Measurements from ENCODE around the gene GRHL1. TPM values are rescaled to one million over a fixed set of nuclear protein-coding genes. Genes with fewer than 3 reads are reported as not detected.
A peak's percentile ranks its signal among the peaks of the same experiment; 100 is the strongest.

Gene GRHL1
- total RNA-seq, 1 experiment from 2014 or later, result 10.3 TPM

- POLR2A ChIA-PET (ENCODE audit: unreplicated experiment), result interaction anchor here (0.6 kb wide), 1 partner anchor 177 kb away, joined by 3 read pairs; no protein-coding TSS in a partner anchor
- H3K9me2 ChIP-seq (replicated peaks; ENCODE audit: low read length), result no peaks in the 10 kb centered on the region
- CTCF ChIA-PET, result no interaction called here
- H3K4me3 ChIP-seq (ENCODE audit: low read length), result no peak overlapping the region
- H4K20me1 ChIP-seq (ENCODE audit: low read length), result no peaks in the 10 kb centered on the region
- H3K27ac ChIP-seq (ENCODE audit: low read length), result no peak overlapping the region
- no peak for TF ChIP-seq EZH2 (IDR thresholded peaks at IDR 0.05; ENCODE audit: low read length, unreplicated experiment)
- no peak for TF ChIP-seq EZH2phosphoT487 (IDR thresholded peaks at IDR 0.05; ENCODE audit: borderline replicate concordance, low read length)
- no peak for TF ChIP-seq CTCF (conservative IDR thresholded peaks at IDR 0.05; ENCODE audit: low read depth, low read length)
- H2AFZ ChIP-seq (ENCODE audit: low read length), result no peak overlapping the region
- intact Hi-C loops (cut with micrococcal nuclease), result no loop called here
- no TSS peak for BruUV-seq (replicated peaks)
- H3K9ac ChIP-seq (ENCODE audit: low read length), result no peak overlapping the region
- no peaks in the 10 kb centered on the region for H3F3A ChIP-seq (ENCODE audit: low read length, unreplicated experiment)
- no peak overlapping the region for H3K4me2 ChIP-seq (ENCODE audit: low read length)
- no peaks in the 10 kb centered on the region for H3K27me3 ChIP-seq (ENCODE audit: low read length)
- no peaks in the 10 kb centered on the region for H3K36me3 ChIP-seq (ENCODE audit: low read depth, low read length)
- H3K9me3 ChIP-seq (ENCODE audit: low read length), result no peaks in the 10 kb centered on the region
- DNase-seq (no peak), ATAC-seq (no peak)
- H3K79me2 ChIP-seq (ENCODE audit: low read length), result peaks cover 16% of the 10 kb centered on the region
- H3K4me1 ChIP-seq (ENCODE audit: insufficient read depth, low read length), result peaks cover 10% of the 10 kb centered on the region
These were observed 2.8 kb upstream of the GRHL1 start for GRCh38 chr2:9948721-9949120.

GRCh38 chr2:9949239-9949991 lies 2.1 kb upstream of the GRHL1 start:
- no peak overlapping the region for H3K4me2 ChIP-seq (ENCODE audit: low read length)
- DNase-seq (no peak), ATAC-seq (no peak)
- no peaks in the 10 kb centered on the region for H3F3A ChIP-seq (ENCODE audit: low read length, unreplicated experiment)
- H3K27ac ChIP-seq (ENCODE audit: low read length), result no peak overlapping the region
- H3K9ac ChIP-seq (ENCODE audit: low read length), result no peak overlapping the region
- TF ChIP-seq EZH2phosphoT487 (IDR thresholded peaks at IDR 0.05; ENCODE audit: borderline replicate concordance, low read length) (no peak), CTCF (conservative IDR thresholded peaks at IDR 0.05; ENCODE audit: low read depth, low read length) (no peak), EZH2 (IDR thresholded peaks at IDR 0.05; ENCODE audit: low read length, unreplicated experiment) (no peak)
- peaks cover 21% of the 10 kb centered on the region for H3K79me2 ChIP-seq (ENCODE audit: low read length)
- CTCF ChIA-PET, result no interaction called here
- no peaks in the 10 kb centered on the region for H3K9me3 ChIP-seq (ENCODE audit: low read length)
- H3K27me3 ChIP-seq (ENCODE audit: low read length), result no peaks in the 10 kb centered on the region
- peaks cover 17% of the 10 kb centered on the region for H3K4me1 ChIP-seq (ENCODE audit: insufficient read depth, low read length)
- H3K9me2 ChIP-seq (replicated peaks; ENCODE audit: low read length), result no peaks in the 10 kb centered on the region
- BruUV-seq (replicated peaks), result no TSS peak
- H4K20me1 ChIP-seq (ENCODE audit: low read length), result no peaks in the 10 kb centered on the region
- no peak overlapping the region for H3K4me3 ChIP-seq (ENCODE audit: low read length)
- intact Hi-C loops (cut with micrococcal nuclease), result no loop called here
- POLR2A ChIA-PET (ENCODE audit: unreplicated experiment), result no interaction called here
- H2AFZ ChIP-seq (ENCODE audit: low read length), result no peak overlapping the region
- H3K36me3 ChIP-seq (ENCODE audit: low read depth, low read length), result no peaks in the 10 kb centered on the region

GRCh38 chr2:9949992-9950520 lies 1.4 kb upstream of the GRHL1 start:
- H3K9me2 ChIP-seq (replicated peaks; ENCODE audit: low read length), result no peaks in the 10 kb centered on the region
- BruUV-seq (replicated peaks), result no TSS peak
- DNase-seq (no peak), ATAC-seq (no peak)
- peak overlapping the region; percentile 76; the same call in 1 of the 2 replicates for H3K4me3 ChIP-seq (ENCODE audit: low read length)
- no peak overlapping the region for H3K27ac ChIP-seq (ENCODE audit: low read length)
- H3F3A ChIP-seq (ENCODE audit: low read length, unreplicated experiment), result no peaks in the 10 kb centered on the region
- H3K9me3 ChIP-seq (ENCODE audit: low read length), result no peaks in the 10 kb centered on the region
- no peak overlapping the region for H3K9ac ChIP-seq (ENCODE audit: low read length)
- no peaks in the 10 kb centered on the region for H3K27me3 ChIP-seq (ENCODE audit: low read length)
- 0 out of 2 replicates have a peak, but pooled peaks cover under 1% of the 10 kb centered on the region for H3K36me3 ChIP-seq (ENCODE audit: low read depth, low read length)
- TF ChIP-seq CTCF (conservative IDR thresholded peaks at IDR 0.05; ENCODE audit: low read depth, low read length) (no peak), EZH2phosphoT487 (IDR thresholded peaks at IDR 0.05; ENCODE audit: borderline replicate concordance, low read length) (no peak), EZH2 (IDR thresholded peaks at IDR 0.05; ENCODE audit: low read length, unreplicated experiment) (no peak)
- intact Hi-C loops (cut with micrococcal nuclease), result loop anchor here (5.0 to 10.0 kb wide), 3 partner anchors 53 to 148 kb away; partner anchors contain the start of gene TAF1B
- H3K4me2 ChIP-seq (ENCODE audit: low read length), result peak overlapping the region; percentile 87; the same call in 1 of the 2 replicates
- ChIA-PET CTCF (no interaction called here), POLR2A (ENCODE audit: unreplicated experiment) (interaction anchor here (0.6 kb wide), 1 partner anchor 118 kb away, joined by 6 read pairs; no protein-coding TSS in a partner anchor)
- H3K4me1 ChIP-seq (ENCODE audit: insufficient read depth, low read length), result peaks cover 23% of the 10 kb centered on the region
- H4K20me1 ChIP-seq (ENCODE audit: low read length), result no peaks in the 10 kb centered on the region
- H2AFZ ChIP-seq (ENCODE audit: low read length), result peak overlapping the region; percentile 89; the same call in 1 of the 2 replicates
- H3K79me2 ChIP-seq (ENCODE audit: low read length), result peaks cover 28% of the 10 kb centered on the region

Measured in PC-3 (cell line).